GM19239 (cell line): ENCODE data around the gene LYPLA2.

Source experiments
- DNase-seq: peaks from one replicate; pipeline ENCODE4 v3.0.0; 2011; ENCODE audit warnings: low spot score; ENCODE audit not compliant: insufficient read length
- FAIRE-seq: peaks from 2 replicates; lab custom pipeline; 2011; peaks lifted over from hg19 to GRCh38; lab: Jason Lieb, UNC

Gene LYPLA2

DNA sequence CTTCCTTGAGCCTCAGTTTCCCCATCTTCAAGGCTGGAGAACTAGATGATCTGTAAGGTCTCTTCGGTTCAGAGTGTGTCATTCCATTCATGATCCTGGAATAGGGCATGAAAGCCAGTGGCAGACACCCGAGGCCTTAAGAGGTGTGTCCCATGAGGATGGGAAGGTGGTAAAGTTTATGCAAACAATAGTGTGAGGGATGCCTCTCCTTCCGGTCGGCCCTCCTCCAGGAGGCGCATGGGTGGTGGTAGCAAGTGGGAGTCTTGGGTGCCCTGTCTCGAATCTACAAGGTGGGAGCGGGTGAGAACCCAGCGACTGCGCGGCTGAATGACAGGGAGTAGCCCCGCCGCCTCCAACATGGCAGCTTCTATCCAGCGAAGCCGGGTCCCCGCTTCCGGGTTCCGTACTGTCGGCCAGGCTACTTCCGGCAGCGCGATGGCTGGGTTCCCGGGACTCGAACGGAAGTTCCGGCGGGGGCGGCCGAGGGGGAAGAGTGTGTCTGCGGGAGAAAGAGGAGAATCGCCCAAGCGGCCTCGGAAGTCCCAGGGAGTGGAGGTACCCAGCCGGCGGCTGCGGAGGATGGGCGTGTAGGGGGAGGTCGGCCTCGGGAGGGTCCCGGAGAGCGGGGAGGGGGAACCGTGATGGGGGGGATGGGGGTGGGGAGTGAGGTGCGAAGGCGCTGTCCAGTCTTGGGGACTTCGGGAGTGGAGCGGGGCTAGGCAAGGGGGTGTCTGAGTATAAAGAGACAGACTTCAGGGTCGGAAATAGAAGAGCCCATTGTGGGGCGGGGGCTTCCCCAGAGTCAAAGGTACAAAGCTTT, at the start of gene LYPLA2:
TSS of gene LYPLA2 (plus strand) at position 450 of the 820 bp plus-strand sequence. CDS start 1,538 bp downstream, outside the sequence.
- DNase-seq (peak; percentile 91), FAIRE-seq (peak; percentile 99)

DNA sequence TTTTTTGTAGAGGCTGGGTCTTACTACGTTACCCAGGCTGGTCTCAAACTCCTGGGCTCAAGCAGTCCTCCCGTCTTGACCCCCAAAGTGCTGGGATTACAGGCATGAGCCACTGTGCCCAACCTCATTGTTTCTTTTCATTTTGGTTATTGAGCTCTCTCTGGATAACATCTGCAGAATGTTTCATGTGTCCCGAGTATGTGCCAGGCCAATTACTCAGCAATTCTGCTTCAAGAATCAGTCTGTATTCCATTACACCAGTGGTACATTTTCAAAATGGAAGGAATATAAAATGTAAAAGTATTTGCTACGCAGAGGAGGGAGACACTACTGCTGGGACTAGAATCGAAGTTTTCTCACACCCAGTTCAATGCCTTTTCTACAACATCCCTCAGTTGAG, 49.3 kb upstream of the LYPLA2 start:
- FAIRE-seq (no peak), DNase-seq (no peak)

DNA sequence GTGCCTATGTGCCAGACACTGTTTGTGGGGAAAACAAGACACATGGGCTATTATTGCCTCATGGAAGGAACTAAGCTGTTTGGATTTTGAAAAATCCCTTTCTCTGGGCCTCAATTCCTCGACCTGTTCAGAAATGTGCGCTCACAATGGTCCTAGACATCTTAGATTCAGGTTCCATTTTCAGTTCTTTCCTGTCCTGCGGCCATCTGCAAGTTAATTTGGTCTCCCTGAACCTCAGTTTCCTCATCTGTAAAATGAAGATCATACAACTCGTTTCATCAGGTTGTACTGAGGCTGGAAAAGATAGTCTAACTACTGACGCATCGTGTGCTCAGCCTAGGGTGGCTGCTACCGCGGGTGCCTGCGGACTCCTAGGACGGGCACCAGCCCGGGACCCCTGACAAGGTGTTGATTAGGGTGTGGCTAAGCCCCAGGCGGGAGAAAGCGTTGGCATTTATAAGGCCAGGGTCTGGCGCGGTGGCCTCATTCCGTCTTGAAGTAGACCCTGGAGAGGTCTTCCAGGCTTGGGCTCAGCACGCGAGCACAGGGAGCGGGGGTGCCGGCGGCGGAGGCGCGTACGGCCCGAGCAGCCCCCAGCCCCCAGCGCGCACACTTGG, 48.2 kb upstream of the LYPLA2 start:
- DNase-seq (no peak), FAIRE-seq (peak; percentile 63)

DNA sequence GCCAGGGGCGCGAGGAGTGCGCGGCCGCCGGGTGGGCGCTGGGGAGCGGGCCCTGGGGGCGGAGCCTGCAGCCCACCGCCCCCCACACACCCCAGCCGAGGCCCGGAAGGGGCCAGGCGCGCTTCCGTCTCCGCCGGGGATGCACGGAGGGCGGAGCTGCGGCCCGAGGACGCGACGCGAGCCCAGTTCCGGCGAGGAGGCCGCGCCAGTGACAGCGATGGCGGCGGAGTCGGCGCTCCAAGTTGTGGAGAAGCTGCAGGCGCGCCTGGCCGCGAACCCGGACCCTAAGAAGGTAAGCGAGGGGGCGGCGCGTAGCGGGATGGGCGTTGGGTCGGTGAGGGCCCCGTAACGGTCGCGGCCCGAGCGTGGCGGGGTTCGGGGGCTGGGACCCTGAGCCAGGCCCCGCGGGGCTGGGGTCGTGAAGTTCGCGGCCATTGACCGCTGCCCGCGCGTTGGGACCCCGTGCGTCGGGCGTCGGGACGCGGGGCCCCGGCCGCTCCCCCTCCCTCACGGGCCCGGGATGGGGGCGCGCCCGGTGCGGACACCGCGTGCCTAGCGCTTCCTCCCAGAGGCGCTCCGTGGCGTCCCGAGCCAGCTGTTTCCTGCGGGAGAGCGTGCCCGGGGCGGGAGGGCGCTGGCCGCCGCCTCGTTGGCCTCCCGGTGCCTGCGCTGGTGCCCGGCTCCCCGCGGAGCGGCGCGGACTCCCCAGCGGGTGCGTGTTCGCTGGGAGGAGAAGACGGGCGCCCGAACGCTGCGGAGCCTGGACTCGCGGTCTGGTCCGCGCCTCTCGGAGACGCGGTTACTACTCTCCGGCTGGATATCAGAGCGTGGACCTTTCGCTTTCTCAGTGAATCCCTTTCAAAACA, 47.4 kb upstream of the LYPLA2 start, which contains the start of gene ELOA:
TSS of gene ELOA (plus strand) at position 185 of the 866 bp plus-strand sequence. CDS start at position 218, 33 bp downstream.
- DNase-seq (peak; percentile 90), FAIRE-seq (peak; percentile 74)

DNA sequence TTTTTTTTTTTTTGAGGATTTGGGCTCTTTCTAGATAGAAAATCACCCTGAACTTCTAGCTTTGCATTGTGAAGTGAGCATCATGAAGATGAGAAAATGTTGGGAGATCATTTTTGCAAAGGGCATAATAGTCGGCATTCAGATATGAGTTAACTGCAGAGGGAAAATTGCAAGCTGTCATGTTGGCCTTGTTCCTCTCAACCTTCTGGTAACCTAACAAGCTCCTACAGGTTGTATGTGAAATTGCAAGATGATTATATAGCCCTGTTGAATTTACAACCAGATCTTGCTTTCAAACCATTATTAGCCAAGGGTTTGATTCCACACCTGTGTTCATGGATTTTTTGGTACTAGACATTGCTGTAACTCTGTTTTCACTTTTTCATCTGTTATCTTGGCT, 45.4 kb upstream of the LYPLA2 start:
- peak; percentile 87 for FAIRE-seq
- DNase-seq = no peak

DNA sequence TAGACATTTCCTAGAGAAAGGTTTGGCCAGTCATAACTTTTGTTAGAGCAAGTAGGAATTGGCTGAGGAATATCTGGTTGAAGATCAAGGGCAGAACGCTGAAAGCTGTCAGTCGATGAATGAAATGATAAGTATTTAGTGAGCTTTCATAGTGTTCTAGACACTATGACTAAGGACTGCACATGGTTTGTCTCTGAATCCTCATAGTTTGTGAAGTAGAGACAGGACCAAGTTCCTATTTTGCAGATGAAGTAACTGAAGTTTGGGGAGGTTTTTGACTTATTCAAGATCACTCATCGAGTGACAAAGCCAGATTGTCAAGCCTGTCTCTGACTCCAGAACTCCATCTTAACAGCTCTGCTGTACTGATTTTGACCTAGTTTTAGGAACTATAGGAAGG, 42.9 kb upstream of the LYPLA2 start:
- FAIRE-seq = no peak
- no peak for DNase-seq

DNA sequence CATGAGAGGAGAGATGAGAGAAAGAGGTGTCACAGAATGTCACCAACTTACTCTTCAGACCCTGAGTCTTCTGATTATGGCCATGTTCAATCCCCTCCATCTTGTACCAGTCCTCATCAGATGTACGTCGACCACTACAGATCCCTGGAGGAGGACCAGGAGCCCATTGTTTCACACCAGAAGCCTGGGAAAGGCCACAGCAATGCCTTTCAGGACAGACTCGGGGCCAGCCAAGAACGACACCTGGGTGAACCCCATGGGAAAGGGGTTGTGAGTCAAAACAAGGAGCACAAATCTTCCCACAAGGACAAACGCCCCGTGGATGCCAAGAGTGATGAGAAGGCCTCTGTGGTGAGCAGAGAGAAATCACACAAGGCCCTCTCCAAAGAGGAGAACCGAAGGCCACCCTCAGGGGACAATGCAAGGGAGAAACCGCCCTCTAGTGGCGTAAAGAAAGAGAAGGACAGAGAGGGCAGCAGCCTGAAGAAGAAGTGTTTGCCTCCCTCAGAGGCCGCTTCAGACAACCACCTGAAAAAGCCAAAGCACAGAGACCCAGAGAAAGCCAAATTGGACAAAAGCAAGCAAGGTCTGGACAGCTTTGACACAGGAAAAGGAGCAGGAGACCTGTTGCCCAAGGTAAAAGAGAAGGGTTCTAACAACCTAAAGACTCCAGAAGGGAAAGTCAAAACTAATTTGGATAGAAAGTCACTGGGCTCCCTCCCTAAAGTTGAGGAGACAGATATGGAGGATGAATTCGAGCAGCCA, 39.7 kb upstream of the LYPLA2 start:
- DNase-seq (peak; percentile 72), FAIRE-seq (peak; percentile 89)

DNA sequence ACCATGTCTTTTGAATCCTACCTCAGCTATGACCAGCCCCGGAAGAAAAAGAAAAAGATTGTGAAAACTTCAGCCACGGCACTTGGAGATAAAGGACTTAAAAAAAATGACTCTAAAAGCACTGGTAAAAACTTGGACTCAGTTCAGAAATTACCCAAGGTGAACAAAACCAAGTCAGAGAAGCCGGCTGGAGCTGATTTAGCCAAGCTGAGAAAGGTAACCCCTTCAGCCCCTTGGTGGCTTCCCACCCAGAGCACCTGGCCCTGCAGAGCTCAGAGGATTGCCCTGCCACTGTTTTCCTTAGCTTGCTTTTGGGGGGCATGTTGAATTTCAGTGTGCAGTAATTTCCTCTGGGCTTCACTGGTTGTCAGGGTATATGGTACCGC, 39.1 kb upstream of the LYPLA2 start:
- DNase-seq = no peak
- no peak for FAIRE-seq

DNA sequence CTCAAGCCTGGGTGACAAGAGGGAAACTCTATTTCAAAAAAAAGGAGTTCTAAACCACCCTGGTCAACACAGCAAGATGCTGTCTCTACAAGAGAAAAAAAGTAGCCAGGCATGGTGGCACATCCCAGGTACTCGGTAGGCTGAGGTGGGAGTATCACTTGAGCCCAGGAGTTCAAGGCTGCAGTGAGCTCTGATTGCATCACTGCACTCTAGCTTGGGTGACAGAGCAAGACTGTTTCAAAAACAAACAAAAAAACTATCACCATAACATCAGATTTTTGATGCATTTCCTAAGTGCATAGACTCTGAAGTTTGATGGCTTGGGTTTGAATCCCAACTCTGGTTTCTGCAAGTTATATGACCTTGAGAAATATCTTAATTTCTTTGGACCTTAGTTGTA, 38.0 kb upstream of the LYPLA2 start:
- FAIRE-seq (no peak), DNase-seq (no peak)

DNA sequence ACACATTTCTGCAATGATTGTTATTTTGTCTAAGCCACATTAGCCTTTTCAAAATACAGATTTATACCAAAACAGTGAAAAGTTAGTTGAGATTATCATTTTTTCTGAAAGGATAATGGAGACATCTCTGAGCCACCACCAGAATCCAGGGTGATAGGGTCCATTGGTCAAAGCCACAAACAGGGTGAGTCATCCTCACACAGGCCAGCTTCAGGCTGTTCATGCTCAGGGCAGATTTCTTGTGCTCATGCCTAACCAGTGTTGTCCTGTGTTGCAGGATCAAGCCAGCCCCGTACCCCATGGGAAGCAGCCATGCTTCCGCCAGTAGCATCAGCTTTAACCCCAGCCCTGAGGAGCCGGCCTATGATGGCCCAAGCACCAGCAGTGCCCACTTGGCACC, 34.3 kb upstream of the LYPLA2 start:
- no peak for FAIRE-seq
- DNase-seq = no peak

DNA sequence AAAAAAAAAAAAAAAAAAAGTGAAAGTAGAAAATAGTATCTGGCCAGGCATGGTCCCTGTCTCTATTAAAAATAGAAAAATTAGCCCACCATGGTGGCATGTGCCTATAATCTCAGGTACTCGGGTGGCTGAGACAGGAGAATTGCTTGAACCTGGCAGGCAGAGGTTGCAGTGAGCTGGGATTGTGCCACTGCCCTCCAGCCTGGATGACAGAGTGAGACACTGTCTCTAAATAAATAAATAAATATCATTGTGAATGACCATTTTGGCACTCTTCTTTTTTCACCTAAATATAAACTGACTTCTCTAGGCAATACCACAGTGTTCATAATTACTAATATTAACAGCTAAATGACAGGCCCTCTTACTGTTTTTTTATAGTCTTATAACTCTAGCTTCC, 33.1 kb upstream of the LYPLA2 start:
- FAIRE-seq (no peak), DNase-seq (no peak)

DNA sequence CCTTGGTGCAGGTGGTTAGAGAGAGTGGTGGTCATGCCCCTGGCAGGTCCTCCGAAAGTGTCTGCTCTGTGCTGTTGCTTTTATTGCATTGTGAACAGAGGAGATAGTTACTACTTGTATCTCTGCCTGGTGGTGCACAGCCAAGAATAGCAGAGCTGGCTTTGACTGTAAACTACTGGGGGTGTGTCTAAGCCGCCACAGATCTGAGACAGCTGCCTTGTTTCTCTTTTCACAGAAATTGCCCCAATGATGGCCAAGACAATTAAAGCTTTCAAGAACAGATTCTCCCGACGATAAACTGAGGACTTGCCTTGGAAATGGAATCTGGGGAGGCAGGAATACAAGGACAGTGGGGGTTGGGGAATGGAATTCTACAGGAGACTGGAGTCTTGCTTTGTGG, 31.7 kb upstream of the LYPLA2 start:
- DNase-seq = no peak
- FAIRE-seq = no peak

DNA sequence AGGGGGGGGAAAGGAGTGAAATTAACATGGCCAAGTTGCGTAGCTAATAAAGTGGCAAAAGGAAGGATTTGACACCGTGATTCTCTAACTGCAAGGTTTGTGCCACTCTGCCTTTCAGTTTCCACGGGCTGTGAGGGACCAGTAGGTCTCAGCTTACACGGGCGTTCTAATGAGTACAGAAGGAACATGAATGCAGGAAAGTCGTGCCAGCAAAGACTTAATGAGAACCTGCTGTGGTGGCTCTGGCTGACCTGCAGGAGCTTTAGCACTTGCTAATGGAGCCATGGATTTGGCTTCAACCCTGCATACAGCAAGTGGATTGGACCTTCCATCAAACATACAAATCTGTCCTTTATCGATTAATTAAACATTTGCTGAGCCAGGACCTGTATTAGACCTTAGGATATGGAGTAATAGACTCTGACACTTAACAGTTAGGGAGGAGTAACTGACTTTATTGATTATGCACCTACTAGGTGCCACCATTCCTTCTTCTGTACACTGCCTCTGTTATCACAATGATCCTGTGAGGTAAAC, 27.8 kb upstream of the LYPLA2 start:
- no peak for FAIRE-seq
- DNase-seq = no peak

DNA sequence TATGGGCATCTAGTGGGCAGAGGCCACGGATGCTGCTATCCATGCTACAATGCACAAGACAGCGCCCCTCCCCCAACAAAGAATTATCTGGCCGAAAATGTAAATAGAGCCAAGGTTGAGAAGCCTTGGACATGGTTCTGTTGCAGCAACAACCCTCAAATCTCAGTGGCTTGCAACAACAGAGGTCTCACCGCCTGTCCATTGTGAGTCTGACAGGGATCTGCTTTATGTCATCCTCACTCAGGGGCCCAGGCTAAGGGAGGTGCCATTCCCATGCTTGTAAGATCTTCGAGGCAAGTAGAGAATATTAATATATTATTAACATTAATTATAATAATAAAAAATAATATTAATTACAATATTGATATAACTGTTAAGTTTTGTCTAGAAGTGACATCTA, 22.2 kb upstream of the LYPLA2 start:
- FAIRE-seq (no peak), DNase-seq (no peak)

DNA sequence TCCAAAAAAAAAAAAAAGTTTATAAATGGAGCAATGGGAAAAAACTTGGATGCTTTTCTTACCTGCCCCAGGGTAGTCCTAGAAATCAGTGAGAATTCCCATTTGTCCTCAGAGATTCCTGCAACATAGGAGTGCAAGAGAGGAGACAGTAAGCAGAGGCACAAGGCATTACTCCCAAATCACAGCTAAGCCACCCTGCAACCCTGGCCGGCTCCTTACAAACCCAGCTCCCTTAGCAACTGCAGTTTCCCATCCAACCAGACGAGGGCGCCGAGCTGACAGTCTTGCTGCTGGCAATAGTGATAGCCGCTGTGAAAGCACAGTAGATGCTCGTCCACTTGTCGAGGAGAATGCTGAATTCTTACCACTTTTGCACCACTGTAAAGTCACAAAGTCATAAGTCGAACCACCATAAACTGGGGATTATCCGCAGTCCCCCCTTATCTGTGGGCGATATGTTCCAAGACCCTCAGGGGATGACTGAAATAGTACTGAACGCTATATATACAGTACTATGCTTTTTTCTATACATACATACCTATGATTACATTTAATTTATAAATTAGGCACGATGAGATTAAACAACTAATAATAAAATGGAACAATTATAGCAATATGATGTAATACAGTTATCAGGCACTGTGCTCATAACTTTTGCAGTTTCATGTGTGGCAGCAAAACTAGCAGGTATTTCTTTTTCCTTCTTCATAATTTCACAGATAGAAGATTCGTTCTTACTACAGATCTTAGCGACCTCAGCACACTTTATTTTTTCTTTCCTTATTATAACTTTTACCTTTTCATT, 18.7 kb upstream of the LYPLA2 start:
- DNase-seq (peak; percentile 49), FAIRE-seq (peak; percentile 85)

DNA sequence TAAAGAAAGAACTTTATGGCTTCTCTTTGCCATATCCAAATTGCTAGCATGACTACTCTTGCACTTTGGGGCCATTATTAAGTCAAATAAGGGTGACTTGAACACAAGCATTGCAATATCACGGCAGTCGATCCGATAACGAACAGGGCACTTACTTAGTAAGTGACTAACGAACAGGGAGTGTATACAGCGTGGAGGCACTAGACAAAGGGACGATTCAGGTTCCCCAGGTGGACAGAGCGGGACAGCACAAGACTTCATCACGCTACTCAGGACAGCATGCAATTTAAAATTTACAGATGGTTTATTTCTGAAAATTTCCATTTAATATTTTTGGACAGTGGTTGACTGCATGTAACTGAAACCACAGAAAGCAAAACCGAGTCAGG, 18.1 kb upstream of the LYPLA2 start:
- no peak for FAIRE-seq

DNA sequence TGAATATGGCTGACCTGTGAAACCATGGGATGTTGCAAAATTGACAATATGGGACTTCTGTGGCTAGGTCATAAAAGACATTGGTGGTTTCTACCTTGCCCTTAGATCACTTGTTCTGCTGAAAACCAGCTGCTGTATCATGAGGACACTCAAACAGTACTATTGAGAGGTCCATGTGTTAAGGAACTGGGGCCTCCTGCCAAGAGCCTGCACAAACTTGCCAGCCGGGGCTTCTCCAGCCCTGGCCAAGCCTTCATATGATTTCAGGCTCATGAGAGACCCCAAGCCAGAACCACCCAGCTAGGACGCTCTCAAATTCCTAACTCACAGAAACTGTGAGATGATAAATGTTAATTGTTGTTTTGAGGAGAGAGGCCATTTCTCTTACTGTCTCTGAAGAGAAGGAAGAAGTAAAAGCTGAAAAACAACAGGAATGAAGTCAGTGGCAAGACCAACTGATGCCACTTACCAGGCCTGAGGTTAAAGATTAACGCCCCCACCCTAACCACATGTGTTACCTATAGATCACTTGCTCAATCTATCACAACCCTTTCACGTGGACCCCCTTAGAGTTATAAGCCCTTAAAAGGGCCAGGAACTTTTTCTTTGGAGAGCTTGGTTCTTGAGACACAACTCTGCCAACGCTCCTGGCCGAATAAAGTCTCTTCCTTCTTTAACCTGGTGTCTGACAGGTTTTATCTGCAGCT, 16.6 kb upstream of the LYPLA2 start:
- DNase-seq = no peak
- FAIRE-seq = no peak

More for the DNA sequence above, 18.1 kb upstream of the LYPLA2 start:
- no peak for DNase-seq

DNA sequence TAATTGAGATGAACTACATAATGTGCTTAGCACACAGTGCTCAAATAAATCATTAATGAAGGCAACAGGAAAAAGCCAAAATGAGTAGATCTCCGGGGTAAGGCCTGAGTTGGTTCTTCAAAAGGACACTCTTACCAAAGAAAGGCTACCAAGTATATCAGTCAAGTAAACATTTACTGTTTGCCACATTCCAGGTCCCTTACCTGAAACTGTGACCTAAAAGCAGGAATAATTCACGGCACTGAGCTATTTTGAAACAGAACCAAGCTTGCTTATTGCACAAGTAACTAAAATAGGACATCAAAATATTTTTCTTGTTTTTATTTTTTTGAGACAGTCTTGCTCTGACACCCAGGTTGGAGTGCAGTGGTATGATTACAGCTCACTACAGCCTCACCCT, 14.7 kb upstream of the LYPLA2 start:
- DNase-seq (no peak), FAIRE-seq (no peak)
